H9 (cell line): ENCODE measurements around the gene KCNK5. TPM values are rescaled to one million over a fixed set of nuclear protein-coding genes. Genes with fewer than 3 reads are reported as not detected.

ENCODE experiments used
- DNase-seq: peaks from one replicate; pipeline ENCODE4 v3.0.0-alpha.2; 2017
- H2AFZ ChIP-seq: one replicate; pipeline ENCODE4 v1.6.1; 2013; ENCODE audit warnings: mild to moderate bottlenecking, low read length, control low read depth, moderate library complexity
- H2AK5ac ChIP-seq: 2 replicates; pipeline ENCODE4 v1.6.1; 2013; ENCODE audit warnings: low read length, control low read depth, mixed read lengths; ENCODE audit not compliant: insufficient read length
- H2BK120ac ChIP-seq: one replicate; pipeline ENCODE4 v1.6.1; 2013; ENCODE audit warnings: low read depth, mild to moderate bottlenecking, low read length, control low read depth, inconsistent platforms; ENCODE audit not compliant: poor library complexity, severe bottlenecking
- H2BK12ac ChIP-seq: 2 replicates; pipeline ENCODE4 v1.6.1; 2013; ENCODE audit warnings: low read length, control low read depth, mixed read lengths, low read depth; ENCODE audit not compliant: insufficient read length
- H2BK15ac ChIP-seq: 2 replicates; pipeline ENCODE4 v1.6.1; 2013; ENCODE audit warnings: low read depth, low read length, control low read depth
- H2BK20ac ChIP-seq: one replicate; pipeline ENCODE4 v1.6.1; 2013; ENCODE audit warnings: low read depth, mild to moderate bottlenecking, low read length, control low read depth, inconsistent platforms; ENCODE audit not compliant: poor library complexity, severe bottlenecking
- H2BK5ac ChIP-seq: 2 replicates; pipeline ENCODE4 v1.6.1; 2013; ENCODE audit warnings: low read length, control low read depth, mixed read lengths; ENCODE audit not compliant: insufficient read length
- H3K14ac ChIP-seq: 2 replicates; pipeline ENCODE4 v1.6.1; 2013; ENCODE audit warnings: low read length, control low read depth; ENCODE audit not compliant: insufficient read depth
- H3K18ac ChIP-seq: 2 replicates; pipeline ENCODE4 v1.6.1; 2013; ENCODE audit warnings: low read depth, mild to moderate bottlenecking, mixed read lengths, low read length, control low read depth; ENCODE audit not compliant: insufficient read length
- H3K23ac ChIP-seq: 2 replicates; pipeline ENCODE4 v1.6.1; 2013; ENCODE audit warnings: low read length, control low read depth, mixed read lengths, low read depth; ENCODE audit not compliant: insufficient read length
- H3K23me2 ChIP-seq: 2 replicates; pipeline ENCODE4 v1.6.1; 2013; ENCODE audit warnings: low read depth, mild to moderate bottlenecking, mixed read lengths, low read length, control low read depth; ENCODE audit not compliant: insufficient read length, poor library complexity, severe bottlenecking
- H3K27ac ChIP-seq: 2 replicates; pipeline ENCODE4 v1.5.1; 2013; ENCODE audit warnings: low read length, control low read depth, mixed read lengths, low read depth; ENCODE audit not compliant: insufficient read length
- H3K27me3 ChIP-seq: 2 replicates; pipeline ENCODE4 v1.6.1; 2013; ENCODE audit warnings: low read length, control low read depth, inconsistent platforms; ENCODE audit not compliant: insufficient read depth
- H3K4ac ChIP-seq: 2 replicates; pipeline ENCODE4 v1.6.1; 2013; ENCODE audit warnings: low read depth, mild to moderate bottlenecking, control low read depth, inconsistent platforms, low read length, moderate library complexity
- H3K4me1 ChIP-seq: 2 replicates; pipeline ENCODE4 v1.6.1; 2013; ENCODE audit warnings: low read length, control low read depth, inconsistent platforms; ENCODE audit not compliant: insufficient read depth
- H3K4me2 ChIP-seq: 2 replicates; pipeline ENCODE4 v1.6.1; 2013; ENCODE audit warnings: low read length, control low read depth, mixed read lengths; ENCODE audit not compliant: insufficient read length, insufficient read depth
- H3K56ac ChIP-seq: 2 replicates; pipeline ENCODE4 v1.6.1; 2013; ENCODE audit warnings: low read depth, mild to moderate bottlenecking, mixed read lengths, low read length, control low read depth; ENCODE audit not compliant: insufficient read length
- H3K79me1 ChIP-seq: 2 replicates; pipeline ENCODE4 v1.6.1; 2013; ENCODE audit warnings: low read depth, mild to moderate bottlenecking, moderate library complexity, low read length, control low read depth, inconsistent platforms; ENCODE audit not compliant: insufficient read depth, poor library complexity, severe bottlenecking
- H3K79me2 ChIP-seq: 2 replicates; pipeline ENCODE4 v1.6.1; 2013; ENCODE audit warnings: low read length, control low read depth, inconsistent platforms; ENCODE audit not compliant: insufficient read depth
- H3K9ac ChIP-seq: 2 replicates; pipeline ENCODE4 v1.6.1; 2013; ENCODE audit warnings: low read length, control low read depth, mixed read lengths; ENCODE audit not compliant: insufficient read length; ENCODE audit errors: extremely low read depth
- H3K9me3 ChIP-seq: one replicate; pipeline ENCODE4 v1.6.1; 2013; ENCODE audit warnings: low read depth, low read length, inconsistent platforms; ENCODE audit not compliant: control insufficient read depth
- H3T11ph ChIP-seq: one replicate; pipeline ENCODE4 v1.6.1; 2013; ENCODE audit warnings: mild to moderate bottlenecking, low read length, control low read depth, inconsistent platforms
- H4K20me1 ChIP-seq: one replicate; pipeline ENCODE4 v1.6.1; 2013; ENCODE audit not compliant: control insufficient read depth, insufficient read length, insufficient read depth
- H4K5ac ChIP-seq: 2 replicates; pipeline ENCODE4 v1.6.1; 2013; ENCODE audit warnings: low read depth, mild to moderate bottlenecking, mixed read lengths, low read length, control low read depth; ENCODE audit not compliant: insufficient read length
- H4K8ac ChIP-seq: replicated peaks from 2 replicates; pipeline ENCODE4 v1.6.1; 2013; ENCODE audit warnings: low read length, control low read depth, mixed read lengths, low read depth; ENCODE audit not compliant: insufficient read length
- H4K91ac ChIP-seq: 2 replicates; pipeline ENCODE4 v1.6.1; 2013; ENCODE audit warnings: low read depth, mild to moderate bottlenecking, moderate library complexity, mixed read lengths, low read length, control low read depth; ENCODE audit not compliant: insufficient read length
- H3K27ac Mint-ChIP-seq, 3 experiments: 2 replicates in 2 of 3; 3 replicates in 1 of 3; pipeline ENCODE4 v1.8.0; 2020 to 2021; ENCODE audit warnings: mixed read lengths in 3 of 3, mild to moderate bottlenecking in 1 of 3, moderate library complexity in 1 of 3
- H3K27me3 Mint-ChIP-seq: 2 replicates; pipeline ENCODE4 v1.8.0; 2021; ENCODE audit warnings: low read depth, mild to moderate bottlenecking, moderate library complexity, mixed read lengths
- H3K36me3 Mint-ChIP-seq, 3 experiments: 2 replicates in 2 of 3; 3 replicates in 1 of 3; pipeline ENCODE4 v1.8.0; 2020 to 2021; ENCODE audit warnings: low read depth in 3 of 3, mixed read lengths in 3 of 3; ENCODE audit not compliant: insufficient read depth in 1 of 3
- H3K4me1 Mint-ChIP-seq, 2 experiments: 2 replicates each; pipeline ENCODE4 v1.8.0; 2020; ENCODE audit warnings: mixed read lengths in 2 of 2
- H3K4me3 Mint-ChIP-seq, 2 experiments: 2 replicates in 1 of 2; 3 replicates in 1 of 2; pipeline ENCODE4 v1.8.0; 2020 to 2021; ENCODE audit warnings: mild to moderate bottlenecking in 2 of 2, mixed read lengths in 2 of 2, moderate library complexity in 1 of 2
- H3K9me3 Mint-ChIP-seq, 2 experiments: 2 replicates in 1 of 2; 3 replicates in 1 of 2; pipeline ENCODE4 v1.8.0; 2020; ENCODE audit warnings: mild to moderate bottlenecking in 2 of 2, mixed read lengths in 2 of 2, moderate library complexity in 1 of 2
- WGBS: extraction: QIAGEN DNeasy Blood & Tissue Kit; methylation state at CpG from one replicate; pipeline ENCODE4 v1.1.7; 2013; ENCODE audit warnings: missing lambda C conversion rate, low lambda C conversion rate, mixed read lengths; ENCODE audit not compliant: insufficient read length; ENCODE audit errors: extremely low coverage; 5-methylcytosine and 5-hydroxymethylcytosine counted together
- total RNA-seq: library from RNA; stranded (reverse); gene quantifications from 2 replicates; pipeline ENCODE4 v1.2.1, GENCODE V29; 2021
- TF ChIP-seq, protein P1 (sequence below): fragments of 200-600 bp; sonication (generic); conservative IDR thresholded peaks from 3 replicates; pipeline ENCODE4 v1.8.0; 2021; ENCODE audit warnings: antibody characterized with exemption, mild to moderate bottlenecking

Gene KCNK5
- total RNA-seq, 1 experiment from 2014 or later: 30.0 TPM

DNA sequence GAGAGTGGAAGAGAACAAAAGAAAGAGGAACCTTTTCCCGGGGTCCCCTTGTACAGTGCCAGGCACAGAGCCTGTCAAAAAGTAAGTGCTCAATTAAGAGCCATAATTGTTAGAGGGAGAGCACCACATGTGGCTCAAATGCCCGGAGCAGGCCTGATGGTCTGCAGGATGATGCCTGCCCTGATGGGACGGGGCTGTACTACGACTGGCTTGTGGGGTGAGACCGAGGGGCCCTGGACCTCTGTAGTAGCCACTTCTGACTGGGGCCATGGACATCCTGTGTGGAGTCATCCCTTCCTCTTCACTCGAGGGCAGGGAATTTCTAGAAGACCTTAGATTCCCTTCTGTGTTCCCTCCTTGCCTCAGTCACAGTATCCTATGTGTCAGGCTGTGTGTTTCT lies 47.9 kb downstream of the KCNK5 start:
- H3K9ac ChIP-seq: no peak overlapping the region

More for the DNA sequence above, 47.9 kb downstream of the KCNK5 start:
- no peak overlapping the region for H4K5ac ChIP-seq
- H3K4ac ChIP-seq: no peak overlapping the region
- no peak for DNase-seq
- no peak overlapping the region for H3K27ac ChIP-seq
- H3K4me1 Mint-ChIP-seq: peaks cover 0 to 7% of the 10 kb centered on the region in 2 experiments; a peak in 1 of 4 replicates
- no peak overlapping the region for H4K8ac ChIP-seq
- WGBS: no CpG with 5 or more reads among the region's 6 CpGs
- no peaks in the 10 kb centered on the region for H3K79me1 ChIP-seq
- H4K20me1 ChIP-seq: no peaks in the 10 kb centered on the region
- no peak overlapping the region for H4K91ac ChIP-seq
- no peaks in the 10 kb centered on the region for H3K27me3 ChIP-seq
- H3K4me3 Mint-ChIP-seq: no peak overlapping the region
- H3K4me2 ChIP-seq: no peak overlapping the region
- TF ChIP-seq, protein P1, sequence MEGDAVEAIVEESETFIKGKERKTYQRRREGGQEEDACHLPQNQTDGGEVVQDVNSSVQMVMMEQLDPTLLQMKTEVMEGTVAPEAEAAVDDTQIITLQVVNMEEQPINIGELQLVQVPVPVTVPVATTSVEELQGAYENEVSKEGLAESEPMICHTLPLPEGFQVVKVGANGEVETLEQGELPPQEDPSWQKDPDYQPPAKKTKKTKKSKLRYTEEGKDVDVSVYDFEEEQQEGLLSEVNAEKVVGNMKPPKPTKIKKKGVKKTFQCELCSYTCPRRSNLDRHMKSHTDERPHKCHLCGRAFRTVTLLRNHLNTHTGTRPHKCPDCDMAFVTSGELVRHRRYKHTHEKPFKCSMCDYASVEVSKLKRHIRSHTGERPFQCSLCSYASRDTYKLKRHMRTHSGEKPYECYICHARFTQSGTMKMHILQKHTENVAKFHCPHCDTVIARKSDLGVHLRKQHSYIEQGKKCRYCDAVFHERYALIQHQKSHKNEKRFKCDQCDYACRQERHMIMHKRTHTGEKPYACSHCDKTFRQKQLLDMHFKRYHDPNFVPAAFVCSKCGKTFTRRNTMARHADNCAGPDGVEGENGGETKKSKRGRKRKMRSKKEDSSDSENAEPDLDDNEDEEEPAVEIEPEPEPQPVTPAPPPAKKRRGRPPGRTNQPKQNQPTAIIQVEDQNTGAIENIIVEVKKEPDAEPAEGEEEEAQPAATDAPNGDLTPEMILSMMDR: no peak
- no peaks in the 10 kb centered on the region for H3K9me3 ChIP-seq
- H3K23ac ChIP-seq: no peak overlapping the region
- H2BK120ac ChIP-seq: no peak overlapping the region
- H3K18ac ChIP-seq: no peak overlapping the region
- no peak overlapping the region for H3T11ph ChIP-seq
- no peak overlapping the region for H2AFZ ChIP-seq
- no peak overlapping the region for H2BK20ac ChIP-seq
- no peak overlapping the region for H3K27ac Mint-ChIP-seq
- no peak overlapping the region for H2BK5ac ChIP-seq
- peaks cover 11 to 13% of the 10 kb centered on the region in 2 experiments; a peak in 4 of 5 replicates for H3K9me3 Mint-ChIP-seq
- no peak overlapping the region for H3K14ac ChIP-seq
- H2BK12ac ChIP-seq: no peak overlapping the region
- H3K4me1 ChIP-seq: no peaks in the 10 kb centered on the region
- H3K79me2 ChIP-seq: no peaks in the 10 kb centered on the region
- no peak overlapping the region for H2BK15ac ChIP-seq
- H3K56ac ChIP-seq: no peak overlapping the region
- H3K36me3 Mint-ChIP-seq: peaks cover 6 to 53% (median 31%) of the 10 kb centered on the region in 3 experiments
- peaks cover 1% of the 10 kb centered on the region; the same call in 1 of the 2 replicates for H3K27me3 Mint-ChIP-seq
- no peak overlapping the region for H2AK5ac ChIP-seq
- H3K23me2 ChIP-seq: no peaks in the 10 kb centered on the region
